PFSK-1 (cell line): Measurements from ENCODE around the gene ZNF831.

Experiments
- FOXP2 ChIP-seq: optimal IDR thresholded peaks from 2 replicates; pipeline ENCODE3; 2011; ENCODE audit warnings: borderline replicate concordance, control low read depth, inconsistent platforms; ENCODE audit not compliant: insufficient read depth; ENCODE audit errors: extremely low read length, extremely low read depth
- POLR2AphosphoS5 ChIP-seq: IDR thresholded peaks from 2 replicates; pipeline ENCODE4 v1.6.1; 2012; ENCODE audit warnings: low read depth, mild to moderate bottlenecking, control low read depth, low read length, moderate library complexity
- REST ChIP-seq, 2 experiments: IDR thresholded peaks; 2 replicates each; pipeline versions ENCODE4 v1.6.1 to v1.8.0; 2011 to 2012; ENCODE audit warnings: low read depth in 2 of 2, low read length in 2 of 2, control low read depth in 1 of 2, inconsistent platforms in 1 of 2, mild to moderate bottlenecking in 1 of 2, moderate library complexity in 1 of 2; ENCODE audit not compliant: insufficient read depth in 1 of 2
- SIN3A ChIP-seq: IDR thresholded peaks from 2 replicates; pipeline ENCODE4 v1.6.1; 2012; ENCODE audit warnings: mild to moderate bottlenecking, low read length, moderate library complexity, borderline replicate concordance; ENCODE audit not compliant: insufficient read depth
- TAF1 ChIP-seq: IDR thresholded peaks from 2 replicates; pipeline ENCODE4 v1.6.1; 2012; ENCODE audit warnings: low read length, control low read depth, borderline replicate concordance; ENCODE audit not compliant: insufficient read depth

ZNF831 gene

GRCh38 chr20:59235226-59235625 lies 71.6 kb downstream of the ZNF831 start:
- TF ChIP-seq FOXP2 (no peak), SIN3A (no peak)

- TF ChIP-seq TAF1: no peak
- no peak for TF ChIP-seq FOXP2
- no peak for TF ChIP-seq REST (IDR thresholded peaks at IDR 0.05; ENCODE audit: insufficient read depth in 1 of 2, low read depth in 2 of 2, low read length in 2 of 2)
- TF ChIP-seq SIN3A: no peak
- no peak for TF ChIP-seq POLR2AphosphoS5
These were observed 76.4 kb downstream of the ZNF831 start for GRCh38 chr20:59240006-59240405.

GRCh38 chr20:59242714-59243626 lies 79.3 kb downstream of the ZNF831 start:
- no peak for TF ChIP-seq FOXP2
- TF ChIP-seq SIN3A: no peak
- TF ChIP-seq TAF1: no peak
- TF ChIP-seq POLR2AphosphoS5: no peak
- TF ChIP-seq REST (IDR thresholded peaks at IDR 0.05; ENCODE audit: insufficient read depth in 1 of 2, low read depth in 2 of 2, low read length in 2 of 2): no peak

- TF ChIP-seq POLR2AphosphoS5 (no peak), SIN3A (no peak), TAF1 (no peak), REST (IDR thresholded peaks at IDR 0.05; ENCODE audit: insufficient read depth in 1 of 2, low read depth in 2 of 2, low read length in 2 of 2) (no peak), FOXP2 (no peak)
These were observed 83.2 kb downstream of the ZNF831 start for GRCh38 chr20:59246691-59247400.

- TF ChIP-seq TAF1 (no peak), POLR2AphosphoS5 (no peak; the same call in 1 of the 2 replicates), FOXP2 (no peak), SIN3A (no peak), REST (IDR thresholded peaks at IDR 0.05; ENCODE audit: insufficient read depth in 1 of 2, low read depth in 2 of 2, low read length in 2 of 2) (no peak)
These were observed 84.4 kb downstream of the ZNF831 start for GRCh38 chr20:59247731-59248684.
